ENCODE results near the gene POFUT1.
A peak's percentile ranks its signal among the peaks of the same experiment; 100 is the strongest.
"Not testable (repeated sequence)": the region's sequence is repeated elsewhere in the genome, so short reads cannot be mapped to it uniquely, and the experiment has no call there.

The POFUT1 gene

DNA sequence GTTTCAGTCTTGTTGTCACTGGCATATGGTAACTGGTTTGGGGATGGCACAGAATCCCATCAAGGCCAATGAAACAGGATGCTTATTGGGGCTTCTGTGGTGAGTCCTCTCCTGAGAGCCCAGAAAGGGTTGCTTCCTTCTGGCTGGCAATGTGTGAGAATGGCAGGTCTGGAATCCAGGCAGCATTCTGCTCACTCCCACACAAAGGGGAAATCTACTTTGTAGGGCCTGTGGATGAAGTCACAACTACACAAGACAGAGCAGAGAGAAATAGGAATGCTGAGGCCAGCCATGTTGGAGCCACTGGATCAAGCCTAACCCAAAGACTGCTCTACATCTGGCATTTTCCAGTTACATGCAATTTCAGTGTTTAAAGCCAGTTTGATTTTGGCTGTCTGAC is 15.8 kb upstream of the POFUT1 start:
- Histone ChIP-seq H3K14ac (ENCODE audit: low read length in 2 of 2) (no peak overlapping the region), H3K4me2 (ENCODE audit: low read length, poor library complexity, severe bottlenecking) (no peak overlapping the region), H3K18ac (ENCODE audit: low read depth in 1 of 2, low read length in 2 of 2) (no peak overlapping the region), H3K27me3 (ENCODE audit: control insufficient read depth in 1 of 2, insufficient read depth in 1 of 2, low read length in 2 of 2) (no peaks in the 10 kb centered on the region), H4K91ac (ENCODE audit: low read length) (no peak overlapping the region), H3K4ac (ENCODE audit: low read depth in 1 of 2, low read length in 2 of 2) (no peak overlapping the region), H3K9ac (ENCODE audit: low read length) (no peak overlapping the region), H2AK5ac (ENCODE audit: low read length, severe bottlenecking) (no peak overlapping the region), H3K23ac (ENCODE audit: low read length in 2 of 2) (peak overlapping the region in 1 of 2 experiments; percentile 15), H2BK12ac (ENCODE audit: low read length in 2 of 2) (no peak overlapping the region), H3K9me3 (ENCODE audit: control insufficient read depth, low read length) (no peaks in the 10 kb centered on the region), H3K4me3 (ENCODE audit: insufficient read depth in 1 of 2, low read depth in 1 of 2, low read length in 2 of 2) (no peak overlapping the region), H3K79me1 (replicated peaks; ENCODE audit: low read length, poor library complexity, severe bottlenecking) (peaks cover 48% of the 10 kb centered on the region), H2BK5ac (ENCODE audit: low read depth, low read length, poor library complexity, severe bottlenecking) (no peak overlapping the region), H2BK15ac (ENCODE audit: low read depth, poor library complexity, severe bottlenecking) (no peak overlapping the region), H3K27ac (ENCODE audit: low read length, poor library complexity, severe bottlenecking) (no peak overlapping the region), H3K36me3 (ENCODE audit: control insufficient read depth in 1 of 2, insufficient read depth in 2 of 2, low read depth in 1 of 2, low read length in 2 of 2) (peaks cover 24 to 47% of the 10 kb centered on the region in 2 experiments), H3K4me1 (ENCODE audit: control insufficient read depth, insufficient read depth, low read depth, low read length) (peaks cover 22% of the 10 kb centered on the region), H4K8ac (ENCODE audit: low read length) (no peak overlapping the region), H2AFZ (ENCODE audit: low read depth, low read length) (no peak overlapping the region), H2BK120ac (ENCODE audit: low read depth, low read length) (no peak overlapping the region)
- DNase-seq, result no peak

DNA sequence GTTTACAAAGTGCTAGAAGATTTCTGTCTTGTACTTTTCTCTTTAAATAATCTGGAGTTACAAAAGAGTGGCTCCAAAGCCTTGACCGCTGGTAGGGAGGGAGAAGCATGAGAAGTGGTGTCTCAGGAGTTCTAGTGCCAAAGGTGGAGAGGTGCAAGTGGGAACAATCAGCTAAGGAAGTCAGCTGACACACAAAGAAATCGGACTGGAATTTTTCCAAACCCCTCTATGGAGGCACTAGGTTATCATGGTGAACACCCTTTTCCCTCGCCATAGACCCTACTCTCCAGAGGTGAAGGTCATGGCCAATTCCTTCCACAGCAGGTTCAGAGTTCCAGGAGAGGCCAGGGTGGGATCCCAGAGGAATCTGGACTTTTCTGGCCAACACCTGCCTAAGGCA is 15.0 kb upstream of the POFUT1 start:
- Histone ChIP-seq H3K27ac (ENCODE audit: low read length, poor library complexity, severe bottlenecking) (no peak overlapping the region), H3K9ac (ENCODE audit: low read length) (no peak overlapping the region), H2BK12ac (ENCODE audit: low read length in 2 of 2) (no peak overlapping the region), H2BK120ac (ENCODE audit: low read depth, low read length) (no peak overlapping the region), H4K8ac (ENCODE audit: low read length) (no peak overlapping the region), H3K4me1 (ENCODE audit: control insufficient read depth, insufficient read depth, low read depth, low read length) (peaks cover 22% of the 10 kb centered on the region), H3K4ac (ENCODE audit: low read depth in 1 of 2, low read length in 2 of 2) (no peak overlapping the region), H3K9me3 (ENCODE audit: control insufficient read depth, low read length) (no peaks in the 10 kb centered on the region), H3K79me1 (replicated peaks; ENCODE audit: low read length, poor library complexity, severe bottlenecking) (peaks cover 50% of the 10 kb centered on the region), H3K4me2 (ENCODE audit: low read length, poor library complexity, severe bottlenecking) (no peak overlapping the region), H2BK15ac (ENCODE audit: low read depth, poor library complexity, severe bottlenecking) (no peak overlapping the region), H3K36me3 (ENCODE audit: control insufficient read depth in 1 of 2, insufficient read depth in 2 of 2, low read depth in 1 of 2, low read length in 2 of 2) (peaks cover 32 to 54% of the 10 kb centered on the region in 2 experiments), H3K23ac (ENCODE audit: low read length in 2 of 2) (no peak overlapping the region), H2AK5ac (ENCODE audit: low read length, severe bottlenecking) (no peak overlapping the region), H3K4me3 (ENCODE audit: insufficient read depth in 1 of 2, low read depth in 1 of 2, low read length in 2 of 2) (no peak overlapping the region), H3K14ac (ENCODE audit: low read length in 2 of 2) (no peak overlapping the region), H2AFZ (ENCODE audit: low read depth, low read length) (no peak overlapping the region), H3K27me3 (ENCODE audit: control insufficient read depth in 1 of 2, insufficient read depth in 1 of 2, low read length in 2 of 2) (no peaks in the 10 kb centered on the region), H2BK5ac (ENCODE audit: low read depth, low read length, poor library complexity, severe bottlenecking) (no peak overlapping the region), H3K18ac (ENCODE audit: low read depth in 1 of 2, low read length in 2 of 2) (no peak overlapping the region), H4K91ac (ENCODE audit: low read length) (no peak overlapping the region)
- no peak for DNase-seq
- WGBS, result 94% methylated on average over 3 of the region's 3 CpGs

DNA sequence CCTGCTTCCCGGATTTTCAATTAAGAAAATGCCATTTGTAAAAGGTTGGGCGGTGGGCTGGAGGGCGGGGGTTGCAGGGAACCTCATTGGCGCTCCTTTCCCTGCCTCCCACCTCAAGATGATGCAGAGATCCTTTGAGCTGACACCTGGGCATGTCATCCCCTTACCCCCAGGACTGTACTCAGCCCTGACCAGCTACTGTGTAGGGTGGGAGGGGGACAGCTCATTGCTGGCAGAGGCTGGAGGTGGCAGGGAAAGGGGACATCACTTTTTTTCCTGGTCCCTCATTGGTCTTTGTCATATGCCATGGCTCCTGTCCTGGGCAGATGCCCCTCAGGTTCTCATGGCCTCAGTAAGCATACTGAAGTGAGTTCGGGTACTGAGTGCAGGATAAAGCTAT is 14.3 kb upstream of the POFUT1 start:
- Histone ChIP-seq H3K79me1 (replicated peaks; ENCODE audit: low read length, poor library complexity, severe bottlenecking) (peaks cover 47% of the 10 kb centered on the region), H3K4me1 (ENCODE audit: control insufficient read depth, insufficient read depth, low read depth, low read length) (peaks cover 21% of the 10 kb centered on the region), H3K36me3 (ENCODE audit: control insufficient read depth in 1 of 2, insufficient read depth in 2 of 2, low read depth in 1 of 2, low read length in 2 of 2) (peaks cover 37 to 54% of the 10 kb centered on the region in 2 experiments)
- not testable (repeated sequence) for H3K18ac ChIP-seq (ENCODE audit: low read depth in 1 of 2, low read length in 2 of 2); H3K9me3 ChIP-seq (ENCODE audit: control insufficient read depth, low read length); H3K27ac ChIP-seq (ENCODE audit: low read length, poor library complexity, severe bottlenecking); H3K14ac ChIP-seq (ENCODE audit: low read length in 2 of 2); H3K4me3 ChIP-seq (ENCODE audit: insufficient read depth in 1 of 2, low read depth in 1 of 2, low read length in 2 of 2); H3K4me2 ChIP-seq (ENCODE audit: low read length, poor library complexity, severe bottlenecking); H2AK5ac ChIP-seq (ENCODE audit: low read length, severe bottlenecking); H3K27me3 ChIP-seq (ENCODE audit: control insufficient read depth in 1 of 2, insufficient read depth in 1 of 2, low read length in 2 of 2); H3K4ac ChIP-seq (ENCODE audit: low read depth in 1 of 2, low read length in 2 of 2); H2BK5ac ChIP-seq (ENCODE audit: low read depth, low read length, poor library complexity, severe bottlenecking); H3K9ac ChIP-seq (ENCODE audit: low read length); H2BK15ac ChIP-seq (ENCODE audit: low read depth, poor library complexity, severe bottlenecking); H2BK120ac ChIP-seq (ENCODE audit: low read depth, low read length); H4K8ac ChIP-seq (ENCODE audit: low read length); H2AFZ ChIP-seq (ENCODE audit: low read depth, low read length); H2BK12ac ChIP-seq (ENCODE audit: low read length in 2 of 2); H3K23ac ChIP-seq (ENCODE audit: low read length in 2 of 2); H4K91ac ChIP-seq (ENCODE audit: low read length); DNase-seq
- WGBS, result 98% methylated on average over 5 of the region's 5 CpGs

DNA sequence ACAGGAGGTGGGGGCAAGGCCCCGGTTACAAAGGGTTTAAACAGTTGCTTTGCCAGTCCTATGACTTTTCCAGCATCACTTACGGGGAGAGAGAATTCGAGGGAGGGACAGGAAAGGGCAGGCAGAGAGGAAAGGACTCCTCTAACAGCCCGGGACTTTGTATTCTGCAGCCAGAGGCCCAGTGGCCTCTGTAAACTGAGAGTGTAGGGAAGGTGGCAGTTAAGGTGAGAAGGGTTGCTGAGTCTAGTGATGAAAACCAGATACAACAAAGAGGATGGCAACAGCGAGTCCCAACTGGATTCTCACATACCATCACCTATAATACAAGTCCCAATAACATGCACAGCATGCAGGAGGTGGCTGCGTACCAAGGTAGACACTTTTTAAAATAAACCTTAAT is 13.7 kb upstream of the POFUT1 start:
- Histone ChIP-seq H2BK120ac (ENCODE audit: low read depth, low read length) (no peak overlapping the region), H3K9me3 (ENCODE audit: control insufficient read depth, low read length) (no peaks in the 10 kb centered on the region), H2BK5ac (ENCODE audit: low read depth, low read length, poor library complexity, severe bottlenecking) (no peak overlapping the region), H3K27me3 (ENCODE audit: control insufficient read depth in 1 of 2, insufficient read depth in 1 of 2, low read length in 2 of 2) (no peaks in the 10 kb centered on the region), H3K79me1 (replicated peaks; ENCODE audit: low read length, poor library complexity, severe bottlenecking) (peaks cover 45% of the 10 kb centered on the region), H4K91ac (ENCODE audit: low read length) (no peak overlapping the region), H3K18ac (ENCODE audit: low read depth in 1 of 2, low read length in 2 of 2) (no peak overlapping the region), H3K27ac (ENCODE audit: low read length, poor library complexity, severe bottlenecking) (no peak overlapping the region), H2AK5ac (ENCODE audit: low read length, severe bottlenecking) (no peak overlapping the region), H2BK15ac (ENCODE audit: low read depth, poor library complexity, severe bottlenecking) (no peak overlapping the region), H3K4me2 (ENCODE audit: low read length, poor library complexity, severe bottlenecking) (no peak overlapping the region), H3K4ac (ENCODE audit: low read depth in 1 of 2, low read length in 2 of 2) (no peak overlapping the region), H3K36me3 (ENCODE audit: control insufficient read depth in 1 of 2, insufficient read depth in 2 of 2, low read depth in 1 of 2, low read length in 2 of 2) (peaks cover 43 to 52% of the 10 kb centered on the region in 2 experiments), H3K14ac (ENCODE audit: low read length in 2 of 2) (no peak overlapping the region), H4K8ac (ENCODE audit: low read length) (no peak overlapping the region), H2AFZ (ENCODE audit: low read depth, low read length) (no peak overlapping the region), H3K4me1 (ENCODE audit: control insufficient read depth, insufficient read depth, low read depth, low read length) (peaks cover 15% of the 10 kb centered on the region), H2BK12ac (ENCODE audit: low read length in 2 of 2) (no peak overlapping the region), H3K9ac (ENCODE audit: low read length) (no peak overlapping the region), H3K23ac (ENCODE audit: low read length in 2 of 2) (no peak overlapping the region), H3K4me3 (ENCODE audit: insufficient read depth in 1 of 2, low read depth in 1 of 2, low read length in 2 of 2) (no peak overlapping the region)
- 91% methylated on average over 6 of the region's 6 CpGs for WGBS
- DNase-seq, result no peak
